Panc1 (cell line): ENCODE results near the gene PXN. TPM values are rescaled to one million over a fixed set of nuclear protein-coding genes. Genes with fewer than 3 reads are reported as not detected.

Experiments used
- ATAC-seq: fragments of 200-7000 bp; cut with Tn5 transposase; 2 replicates; pipeline ENCODE4 v1.9.1; 2020; ENCODE audit warnings: mild to moderate bottlenecking, moderate library complexity
- BruUV-seq: library from RNA; stranded (reverse); fragments of 400-500 nt; replicated peaks from 2 replicates; lab custom pipeline; 2021; lab: Mats Ljungman, UMichigan
- CTCF ChIA-PET: fragments of 300-600 bp; sonication (Branson Sonifier 250); formaldehyde crosslinking; loops from one replicate; lab custom pipeline; 2022; ENCODE audit warnings: antibody characterized with exemption; lab: Charles Lee
- POLR2A ChIA-PET: fragments of 300-600 bp; sonication (Branson Sonifier 250); formaldehyde crosslinking; loops from one replicate; lab custom pipeline; 2022; ENCODE audit warnings: antibody characterized with exemption; lab: Charles Lee
- DNase-seq: peaks from one replicate; pipeline ENCODE4 v3.0.0-alpha.2; 2010; ENCODE audit warnings: low read depth, low spot score
- H3K27ac ChIP-seq: 2 replicates; pipeline ENCODE4 v1.5.1; 2011; ENCODE audit warnings: mild to moderate bottlenecking, low read length, inconsistent platforms
- H3K27me3 ChIP-seq: fragments of 200-500 bp; sonication (Bioruptor generic); 2 replicates; pipeline ENCODE4 v1.6.0; 2014; ENCODE audit warnings: low read length, inconsistent platforms; ENCODE audit not compliant: control insufficient read depth, insufficient read depth
- H3K36me3 ChIP-seq: fragments of 200-500 bp; sonication (Bioruptor generic); 2 replicates; pipeline ENCODE4 v1.5.1; 2014; ENCODE audit warnings: inconsistent platforms, mild to moderate bottlenecking, low read length, moderate library complexity; ENCODE audit not compliant: control insufficient read depth, insufficient read depth
- H3K4me1 ChIP-seq: 2 replicates; pipeline ENCODE4 v1.5.1; 2011; ENCODE audit warnings: inconsistent platforms, mild to moderate bottlenecking, low read length, moderate library complexity; ENCODE audit not compliant: control insufficient read depth, insufficient read depth
- H3K4me3 ChIP-seq, 2 experiments: 2 replicates each; pipeline ENCODE4 v1.5.1; 2011 to 2012; ENCODE audit warnings: low read depth in 2 of 2, low read length in 2 of 2, mild to moderate bottlenecking in 2 of 2, inconsistent platforms in 1 of 2, moderate library complexity in 1 of 2
- H3K9me3 ChIP-seq: fragments of 200-500 bp; sonication (Bioruptor generic); 2 replicates; pipeline ENCODE4 v1.5.1; 2014; ENCODE audit warnings: low read depth, mild to moderate bottlenecking, inconsistent platforms, low read length, moderate library complexity; ENCODE audit not compliant: control insufficient read depth, insufficient read depth
- CTCF ChIP-seq: fragments of 450-650 bp; IDR thresholded peaks from 2 replicates; pipeline ENCODE4 v1.5.1; 2017; ENCODE audit warnings: mild to moderate bottlenecking
- POLR2AphosphoS5 ChIP-seq: IDR thresholded peaks from 2 replicates; pipeline ENCODE4 v1.6.1; 2012; ENCODE audit warnings: mild to moderate bottlenecking, low read depth, low read length, moderate library complexity
- REST ChIP-seq, 2 experiments: IDR thresholded peaks; 2 replicates each; pipeline ENCODE4 v1.6.1; 2011 to 2012; ENCODE audit warnings: low read depth in 2 of 2, control low read depth in 1 of 2, low read length in 1 of 2, mild to moderate bottlenecking in 1 of 2, moderate library complexity in 1 of 2; ENCODE audit not compliant: insufficient read depth in 1 of 2
- SIN3A ChIP-seq: IDR thresholded peaks from 2 replicates; pipeline ENCODE4 v1.6.1; 2012; ENCODE audit warnings: low read depth, mild to moderate bottlenecking, low read length, moderate library complexity, borderline replicate concordance; ENCODE audit not compliant: insufficient read depth
- TCF7L2 ChIP-seq: IDR thresholded peaks from 2 replicates; pipeline ENCODE4 v1.6.1; 2011; ENCODE audit warnings: mild to moderate bottlenecking, low read depth, low read length, inconsistent platforms
- in situ Hi-C: cut with HindIII; loops from 2 replicates; pipeline ENCODE4 v1.10.0; 2016; ENCODE audit warnings: low sequenced_read_pairs, low pct_unique_long_range_greater_than_20kb
- intact Hi-C: fragments of 100-400 bp; cut with micrococcal nuclease; formaldehyde crosslinking; loops from one replicate; pipeline ENCODE4 v1.10.0; 2022; ENCODE audit not compliant: unreplicated experiment
- total RNA-seq: library from RNA; stranded (reverse); gene quantifications from one replicate; pipeline ENCODE4 v1.2.1, GENCODE V29; 2021; ENCODE audit not compliant: unreplicated experiment

Gene PXN
- total RNA-seq, 1 experiment from 2014 or later, result 484 TPM

GRCh38 chr12:120172053-120172452 lies 93.5 kb downstream of the PXN start:
- no peak for ATAC-seq
- H3K36me3 ChIP-seq, result peaks cover 25% of the 10 kb centered on the region
- H3K4me3 ChIP-seq, result no peak overlapping the region
- intact Hi-C loops, result no loop called here
- CTCF ChIA-PET, result no interaction called here
- no peak for DNase-seq
- H3K4me1 ChIP-seq, result no peaks in the 10 kb centered on the region
- TF ChIP-seq REST (IDR thresholded peaks at IDR 0.05; ENCODE audit: insufficient read depth in 1 of 2, low read depth in 2 of 2, low read length in 1 of 2) (no peak), CTCF (no peak), SIN3A (no peak), POLR2AphosphoS5 (no peak), TCF7L2 (no peak)
- no TSS peak for BruUV-seq
- H3K27me3 ChIP-seq, result no peaks in the 10 kb centered on the region
- in situ Hi-C loops, result no loop called here
- no peaks in the 10 kb centered on the region for H3K9me3 ChIP-seq
- POLR2A ChIA-PET, result no interaction called here
- no peak overlapping the region for H3K27ac ChIP-seq

- in situ Hi-C loops (no loop called here), intact Hi-C loops (no loop called here)
- Histone ChIP-seq H3K4me3 (no peak overlapping the region), H3K27ac (no peak overlapping the region), H3K4me1 (no peaks in the 10 kb centered on the region), H3K27me3 (no peaks in the 10 kb centered on the region), H3K9me3 (no peaks in the 10 kb centered on the region), H3K36me3 (peaks cover 24% of the 10 kb centered on the region)
- no TSS peak for BruUV-seq
- TF ChIP-seq SIN3A (no peak), CTCF (no peak), POLR2AphosphoS5 (no peak), TCF7L2 (no peak), REST (IDR thresholded peaks at IDR 0.05; ENCODE audit: insufficient read depth in 1 of 2, low read depth in 2 of 2, low read length in 1 of 2) (no peak)
- ATAC-seq (no peak), DNase-seq (no peak)
- CTCF ChIA-PET, result no interaction called here
- POLR2A ChIA-PET, result no interaction called here
These were observed 94.9 kb downstream of the PXN start for GRCh38 chr12:120170631-120171030.
